OCI-LY1 (cell line): ENCODE results near the gene SPATS2L.

Experiments used
- EZH2 ChIP-seq: fragments of 200-600 bp; sonication (generic), shearing (Covaris generic); IDR thresholded peaks from 2 replicates; pipeline ENCODE4 v1.8.0; 2017; ENCODE audit warnings: borderline replicate concordance, mixed run types, mild to moderate bottlenecking, antibody characterized with exemption, low read length, moderate library complexity, mixed read lengths
- TF ChIP-seq, protein P1 (sequence below): fragments of 200-600 bp; sonication (generic), shearing (Covaris generic); IDR thresholded peaks from 2 replicates; pipeline ENCODE4 v1.5.1; 2017; ENCODE audit warnings: mild to moderate bottlenecking, antibody characterized with exemption, low read length, moderate library complexity, mixed read lengths

DNA sequence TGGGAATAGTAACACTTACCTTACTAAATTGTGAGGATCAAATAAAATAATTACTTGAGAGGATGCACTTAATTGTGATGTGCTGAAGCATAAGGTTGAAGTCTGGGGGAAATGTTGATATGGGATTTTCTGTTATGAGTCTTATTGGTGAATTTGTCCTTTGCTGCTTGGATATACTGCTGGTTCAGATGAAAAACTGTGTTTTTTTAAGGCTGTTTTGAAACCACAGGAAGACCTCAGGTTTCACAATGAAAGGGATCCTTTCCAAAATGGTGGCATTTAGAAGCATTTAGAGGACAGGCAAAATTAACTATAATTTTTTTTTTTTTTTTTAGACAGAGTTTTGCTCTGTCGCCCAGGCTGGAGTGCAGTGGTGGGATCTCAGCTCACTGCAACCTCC, 34.9 kb downstream of the SPATS2L start:
- TF ChIP-seq, protein P1, sequence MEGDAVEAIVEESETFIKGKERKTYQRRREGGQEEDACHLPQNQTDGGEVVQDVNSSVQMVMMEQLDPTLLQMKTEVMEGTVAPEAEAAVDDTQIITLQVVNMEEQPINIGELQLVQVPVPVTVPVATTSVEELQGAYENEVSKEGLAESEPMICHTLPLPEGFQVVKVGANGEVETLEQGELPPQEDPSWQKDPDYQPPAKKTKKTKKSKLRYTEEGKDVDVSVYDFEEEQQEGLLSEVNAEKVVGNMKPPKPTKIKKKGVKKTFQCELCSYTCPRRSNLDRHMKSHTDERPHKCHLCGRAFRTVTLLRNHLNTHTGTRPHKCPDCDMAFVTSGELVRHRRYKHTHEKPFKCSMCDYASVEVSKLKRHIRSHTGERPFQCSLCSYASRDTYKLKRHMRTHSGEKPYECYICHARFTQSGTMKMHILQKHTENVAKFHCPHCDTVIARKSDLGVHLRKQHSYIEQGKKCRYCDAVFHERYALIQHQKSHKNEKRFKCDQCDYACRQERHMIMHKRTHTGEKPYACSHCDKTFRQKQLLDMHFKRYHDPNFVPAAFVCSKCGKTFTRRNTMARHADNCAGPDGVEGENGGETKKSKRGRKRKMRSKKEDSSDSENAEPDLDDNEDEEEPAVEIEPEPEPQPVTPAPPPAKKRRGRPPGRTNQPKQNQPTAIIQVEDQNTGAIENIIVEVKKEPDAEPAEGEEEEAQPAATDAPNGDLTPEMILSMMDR: no peak
- no peak for TF ChIP-seq EZH2
